ENCODE data around the gene SPSB3. TPM values are rescaled to one million over a fixed set of nuclear protein-coding genes. Genes with fewer than 3 reads are reported as not detected.

The SPSB3 gene
- total and polyA plus RNA-seq, 5 donors from 2014 or later = 61.1 to 85.2 (median 72.3) TPM

- Mint-ChIP-seq H3K27me3 (no peaks in the 10 kb centered on the region), H3K36me3 (peaks cover 4% of the 10 kb centered on the region), H3K4me1 (peaks cover 0 to 33% (median 9%) of the 10 kb centered on the region in 4 donors), H3K9me3 (no peaks in the 10 kb centered on the region), H3K4me3 (no peak overlapping the region), H3K27ac (no peak overlapping the region)
- no peaks in the 10 kb centered on the region for H3K27me3 ChIP-seq (ENCODE audit: control insufficient read depth, insufficient read depth, low read length)
- no peak for ATAC-seq (ENCODE audit: low read depth in 2 of 2)
- no peak overlapping the region for H3K4me3 ChIP-seq (ENCODE audit: low read depth, low read length)
- peaks cover 20% of the 10 kb centered on the region for H3K36me3 ChIP-seq (ENCODE audit: control insufficient read depth, insufficient read depth, low read length)
- DNase-seq = no peak
- H3K4me1 ChIP-seq (ENCODE audit: control insufficient read depth, insufficient read depth, low read length, poor library complexity, severe bottlenecking) = peaks cover 32% of the 10 kb centered on the region
- H3K9me3 ChIP-seq (ENCODE audit: control insufficient read depth in 2 of 2, low read length in 2 of 2) = no peaks in the 10 kb centered on the region
- H3K27ac ChIP-seq (ENCODE audit: insufficient read depth, low read length, poor library complexity, severe bottlenecking) = no peak overlapping the region
These were observed 4.1 kb upstream of the SPSB3 start for GRCh38 chr16:1786242-1787055.

GRCh38 chr16:1785846-1786170 lies 3.4 kb upstream of the SPSB3 start:
- ATAC-seq (ENCODE audit: low read depth in 2 of 2) (no peak), DNase-seq (no peak)
- H3K4me1 Mint-ChIP-seq = peaks cover 0 to 39% (median 9%) of the 10 kb centered on the region in 4 donors
- Histone ChIP-seq H3K4me3 (ENCODE audit: low read depth, low read length) (no peak overlapping the region), H3K9me3 (ENCODE audit: control insufficient read depth in 2 of 2, low read length in 2 of 2) (no peaks in the 10 kb centered on the region), H3K27me3 (ENCODE audit: control insufficient read depth, insufficient read depth, low read length) (no peaks in the 10 kb centered on the region), H3K27ac (ENCODE audit: insufficient read depth, low read length, poor library complexity, severe bottlenecking) (no peak overlapping the region), H3K36me3 (ENCODE audit: control insufficient read depth, insufficient read depth, low read length) (peaks cover 20% of the 10 kb centered on the region), H3K4me1 (ENCODE audit: control insufficient read depth, insufficient read depth, low read length, poor library complexity, severe bottlenecking) (peaks cover 39% of the 10 kb centered on the region)
- no peaks in the 10 kb centered on the region for H3K27me3 Mint-ChIP-seq
- H3K27ac Mint-ChIP-seq = no peak overlapping the region
- H3K36me3 Mint-ChIP-seq = peaks cover 4% of the 10 kb centered on the region
- H3K4me3 Mint-ChIP-seq = peak overlapping the region in 1 of 4 donors; percentile 7
- no peaks in the 10 kb centered on the region for H3K9me3 Mint-ChIP-seq

- no peaks in the 10 kb centered on the region for H3K9me3 Mint-ChIP-seq
- DNase-seq = no peak
- Histone ChIP-seq H3K36me3 (ENCODE audit: control insufficient read depth, insufficient read depth, low read length) (peaks cover 22% of the 10 kb centered on the region), H3K27ac (ENCODE audit: insufficient read depth, low read length, poor library complexity, severe bottlenecking) (no peak overlapping the region), H3K9me3 (ENCODE audit: control insufficient read depth in 2 of 2, low read length in 2 of 2) (no peaks in the 10 kb centered on the region), H3K27me3 (ENCODE audit: control insufficient read depth, insufficient read depth, low read length) (no peaks in the 10 kb centered on the region), H3K4me3 (ENCODE audit: low read depth, low read length) (no peak overlapping the region), H3K4me1 (ENCODE audit: control insufficient read depth, insufficient read depth, low read length, poor library complexity, severe bottlenecking) (peaks cover 39% of the 10 kb centered on the region)
- peak overlapping the region; percentile 51 to 73 (median 64) for H3K4me3 Mint-ChIP-seq
- no peaks in the 10 kb centered on the region for H3K27me3 Mint-ChIP-seq
- no peak for ATAC-seq (ENCODE audit: low read depth in 2 of 2)
- H3K36me3 Mint-ChIP-seq = peaks cover 4% of the 10 kb centered on the region
- no peak overlapping the region for H3K27ac Mint-ChIP-seq
- peaks cover 0 to 40% (median 9%) of the 10 kb centered on the region in 4 donors for H3K4me1 Mint-ChIP-seq
These were observed 2.8 kb upstream of the SPSB3 start for GRCh38 chr16:1784977-1785845.

- peak in 1 of 2 donors; percentile 1 for ATAC-seq (ENCODE audit: low read depth in 2 of 2)
- Histone ChIP-seq H3K4me1 (ENCODE audit: control insufficient read depth, insufficient read depth, low read length, poor library complexity, severe bottlenecking) (peaks cover 39% of the 10 kb centered on the region), H3K36me3 (ENCODE audit: control insufficient read depth, insufficient read depth, low read length) (peaks cover 21% of the 10 kb centered on the region), H3K9me3 (ENCODE audit: control insufficient read depth in 2 of 2, low read length in 2 of 2) (no peaks in the 10 kb centered on the region), H3K27ac (ENCODE audit: insufficient read depth, low read length, poor library complexity, severe bottlenecking) (peak overlapping the region; percentile 74), H3K4me3 (ENCODE audit: low read depth, low read length) (peak overlapping the region; percentile 26), H3K27me3 (ENCODE audit: control insufficient read depth, insufficient read depth, low read length) (no peaks in the 10 kb centered on the region)
- Mint-ChIP-seq H3K36me3 (no peaks in the 10 kb centered on the region), H3K27me3 (no peaks in the 10 kb centered on the region), H3K9me3 (no peaks in the 10 kb centered on the region), H3K4me1 (peaks cover 0 to 39% (median 6%) of the 10 kb centered on the region in 4 donors), H3K4me3 (peak overlapping the region; percentile 88 to 96 (median 92)), H3K27ac (peak overlapping the region in 2 of 3 donors; percentile 72 to 93)
- DNase-seq = peak in 2 of 3 donors; percentile 44 to 50
These were observed 488 bp downstream of the SPSB3 start for GRCh38 chr16:1781758-1782407.

- H3K4me1 Mint-ChIP-seq = peaks cover 0 to 39% (median 6%) of the 10 kb centered on the region in 4 donors
- no peaks in the 10 kb centered on the region for H3K9me3 Mint-ChIP-seq
- Histone ChIP-seq H3K9me3 (ENCODE audit: control insufficient read depth in 2 of 2, low read length in 2 of 2) (no peaks in the 10 kb centered on the region), H3K4me3 (ENCODE audit: low read depth, low read length) (peak overlapping the region; percentile 26), H3K27me3 (ENCODE audit: control insufficient read depth, insufficient read depth, low read length) (no peaks in the 10 kb centered on the region), H3K4me1 (ENCODE audit: control insufficient read depth, insufficient read depth, low read length, poor library complexity, severe bottlenecking) (peaks cover 39% of the 10 kb centered on the region), H3K36me3 (ENCODE audit: control insufficient read depth, insufficient read depth, low read length) (peaks cover 16% of the 10 kb centered on the region), H3K27ac (ENCODE audit: insufficient read depth, low read length, poor library complexity, severe bottlenecking) (peak overlapping the region; percentile 47)
- H3K27ac Mint-ChIP-seq = peak overlapping the region; percentile 5 to 93 (median 72)
- DNase-seq = no peak
- no peaks in the 10 kb centered on the region for H3K27me3 Mint-ChIP-seq
- peak overlapping the region; percentile 88 to 96 (median 92) for H3K4me3 Mint-ChIP-seq
- H3K36me3 Mint-ChIP-seq = no peaks in the 10 kb centered on the region
- ATAC-seq (ENCODE audit: low read depth in 2 of 2) = no peak
These were observed 1.1 kb downstream of the SPSB3 start for GRCh38 chr16:1781254-1781653.

- ATAC-seq (ENCODE audit: low read depth in 2 of 2) (no peak), DNase-seq (no peak)
- H3K9me3 ChIP-seq (ENCODE audit: control insufficient read depth in 2 of 2, low read length in 2 of 2) = no peaks in the 10 kb centered on the region
- H3K4me3 ChIP-seq (ENCODE audit: low read depth, low read length) = no peak overlapping the region
- Mint-ChIP-seq H3K27ac (no peak overlapping the region), H3K4me1 (peaks cover 0 to 36% (median 6%) of the 10 kb centered on the region in 4 donors), H3K27me3 (no peaks in the 10 kb centered on the region), H3K9me3 (no peaks in the 10 kb centered on the region), H3K4me3 (peak overlapping the region; percentile 88 to 96 (median 92)), H3K36me3 (no peaks in the 10 kb centered on the region)
- H3K4me1 ChIP-seq (ENCODE audit: control insufficient read depth, insufficient read depth, low read length, poor library complexity, severe bottlenecking) = peaks cover 39% of the 10 kb centered on the region
- peaks cover 16% of the 10 kb centered on the region for H3K36me3 ChIP-seq (ENCODE audit: control insufficient read depth, insufficient read depth, low read length)
- no peaks in the 10 kb centered on the region for H3K27me3 ChIP-seq (ENCODE audit: control insufficient read depth, insufficient read depth, low read length)
- no peak overlapping the region for H3K27ac ChIP-seq (ENCODE audit: insufficient read depth, low read length, poor library complexity, severe bottlenecking)
These were observed 1.7 kb downstream of the SPSB3 start for GRCh38 chr16:1780677-1781072.

All from CD4-positive, CD25-positive, alpha-beta regulatory T cell (primary cell).